ENCODE data around the gene EDA.

DNA sequence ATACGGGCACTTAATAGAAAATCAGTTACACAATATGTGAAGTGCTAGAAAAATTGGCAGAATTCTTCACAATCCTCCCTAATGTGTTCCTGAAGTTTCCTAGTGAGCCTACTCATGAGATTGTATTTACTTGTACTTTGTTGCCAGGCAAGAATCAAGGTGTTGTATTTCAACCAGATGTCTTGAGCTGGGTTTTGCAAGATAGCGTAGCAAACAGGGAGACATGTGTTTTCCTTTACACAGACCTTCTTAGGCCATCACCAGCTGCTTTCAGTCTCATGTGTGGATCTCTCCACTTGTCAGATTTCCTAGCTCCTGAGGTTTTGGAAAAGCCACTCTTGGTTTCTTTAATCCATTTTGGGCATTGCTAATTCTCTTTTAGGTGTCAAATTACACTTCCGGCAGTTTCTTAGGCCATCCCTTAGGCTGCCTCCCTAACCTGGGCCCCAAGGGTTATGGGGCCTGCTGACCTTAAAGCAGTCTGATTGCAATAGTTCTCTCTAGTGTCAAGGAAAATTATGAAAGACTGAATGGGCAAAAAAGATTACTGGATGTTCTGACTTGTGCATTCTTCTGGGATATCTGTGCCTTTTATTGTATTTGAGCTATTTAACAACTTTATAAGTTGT is 12.2 kb upstream of the EDA start:
- TF ChIP-seq, protein P1, sequence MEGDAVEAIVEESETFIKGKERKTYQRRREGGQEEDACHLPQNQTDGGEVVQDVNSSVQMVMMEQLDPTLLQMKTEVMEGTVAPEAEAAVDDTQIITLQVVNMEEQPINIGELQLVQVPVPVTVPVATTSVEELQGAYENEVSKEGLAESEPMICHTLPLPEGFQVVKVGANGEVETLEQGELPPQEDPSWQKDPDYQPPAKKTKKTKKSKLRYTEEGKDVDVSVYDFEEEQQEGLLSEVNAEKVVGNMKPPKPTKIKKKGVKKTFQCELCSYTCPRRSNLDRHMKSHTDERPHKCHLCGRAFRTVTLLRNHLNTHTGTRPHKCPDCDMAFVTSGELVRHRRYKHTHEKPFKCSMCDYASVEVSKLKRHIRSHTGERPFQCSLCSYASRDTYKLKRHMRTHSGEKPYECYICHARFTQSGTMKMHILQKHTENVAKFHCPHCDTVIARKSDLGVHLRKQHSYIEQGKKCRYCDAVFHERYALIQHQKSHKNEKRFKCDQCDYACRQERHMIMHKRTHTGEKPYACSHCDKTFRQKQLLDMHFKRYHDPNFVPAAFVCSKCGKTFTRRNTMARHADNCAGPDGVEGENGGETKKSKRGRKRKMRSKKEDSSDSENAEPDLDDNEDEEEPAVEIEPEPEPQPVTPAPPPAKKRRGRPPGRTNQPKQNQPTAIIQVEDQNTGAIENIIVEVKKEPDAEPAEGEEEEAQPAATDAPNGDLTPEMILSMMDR (IDR thresholded peaks at IDR 0.05): no peak
- TF ChIP-seq POLR2A (IDR thresholded peaks at IDR 0.05): no peak
- no peak for TF ChIP-seq POLR2AphosphoS5 (IDR thresholded peaks at IDR 0.05; ENCODE audit: insufficient read depth in 1 of 2, low read depth in 1 of 2)

Data from vagina (tissue), 2 donors.